H9 (cell line): ENCODE results near the gene ARMC5. TPM values are rescaled to one million over a fixed set of nuclear protein-coding genes. Genes with fewer than 3 reads are reported as not detected.

Experiments used
- DNase-seq: peaks from one replicate; pipeline ENCODE4 v3.0.0-alpha.2; 2017
- H2AFZ ChIP-seq: one replicate; pipeline ENCODE4 v1.6.1; 2013; ENCODE audit warnings: mild to moderate bottlenecking, low read length, control low read depth, moderate library complexity
- H2AK5ac ChIP-seq: 2 replicates; pipeline ENCODE4 v1.6.1; 2013; ENCODE audit warnings: low read length, control low read depth, mixed read lengths; ENCODE audit not compliant: insufficient read length
- H2BK120ac ChIP-seq: one replicate; pipeline ENCODE4 v1.6.1; 2013; ENCODE audit warnings: low read depth, mild to moderate bottlenecking, low read length, control low read depth, inconsistent platforms; ENCODE audit not compliant: poor library complexity, severe bottlenecking
- H2BK12ac ChIP-seq: 2 replicates; pipeline ENCODE4 v1.6.1; 2013; ENCODE audit warnings: low read length, control low read depth, mixed read lengths, low read depth; ENCODE audit not compliant: insufficient read length
- H2BK15ac ChIP-seq: 2 replicates; pipeline ENCODE4 v1.6.1; 2013; ENCODE audit warnings: low read depth, low read length, control low read depth
- H2BK20ac ChIP-seq: one replicate; pipeline ENCODE4 v1.6.1; 2013; ENCODE audit warnings: low read depth, mild to moderate bottlenecking, low read length, control low read depth, inconsistent platforms; ENCODE audit not compliant: poor library complexity, severe bottlenecking
- H2BK5ac ChIP-seq: 2 replicates; pipeline ENCODE4 v1.6.1; 2013; ENCODE audit warnings: low read length, control low read depth, mixed read lengths; ENCODE audit not compliant: insufficient read length
- H3K14ac ChIP-seq: 2 replicates; pipeline ENCODE4 v1.6.1; 2013; ENCODE audit warnings: low read length, control low read depth; ENCODE audit not compliant: insufficient read depth
- H3K18ac ChIP-seq: 2 replicates; pipeline ENCODE4 v1.6.1; 2013; ENCODE audit warnings: low read depth, mild to moderate bottlenecking, mixed read lengths, low read length, control low read depth; ENCODE audit not compliant: insufficient read length
- H3K23ac ChIP-seq: 2 replicates; pipeline ENCODE4 v1.6.1; 2013; ENCODE audit warnings: low read length, control low read depth, mixed read lengths, low read depth; ENCODE audit not compliant: insufficient read length
- H3K23me2 ChIP-seq: 2 replicates; pipeline ENCODE4 v1.6.1; 2013; ENCODE audit warnings: low read depth, mild to moderate bottlenecking, mixed read lengths, low read length, control low read depth; ENCODE audit not compliant: insufficient read length, poor library complexity, severe bottlenecking
- H3K27ac ChIP-seq: 2 replicates; pipeline ENCODE4 v1.5.1; 2013; ENCODE audit warnings: low read length, control low read depth, mixed read lengths, low read depth; ENCODE audit not compliant: insufficient read length
- H3K27me3 ChIP-seq: 2 replicates; pipeline ENCODE4 v1.6.1; 2013; ENCODE audit warnings: low read length, control low read depth, inconsistent platforms; ENCODE audit not compliant: insufficient read depth
- H3K4ac ChIP-seq: 2 replicates; pipeline ENCODE4 v1.6.1; 2013; ENCODE audit warnings: low read depth, mild to moderate bottlenecking, control low read depth, inconsistent platforms, low read length, moderate library complexity
- H3K4me1 ChIP-seq: 2 replicates; pipeline ENCODE4 v1.6.1; 2013; ENCODE audit warnings: low read length, control low read depth, inconsistent platforms; ENCODE audit not compliant: insufficient read depth
- H3K4me2 ChIP-seq: 2 replicates; pipeline ENCODE4 v1.6.1; 2013; ENCODE audit warnings: low read length, control low read depth, mixed read lengths; ENCODE audit not compliant: insufficient read length, insufficient read depth
- H3K56ac ChIP-seq: 2 replicates; pipeline ENCODE4 v1.6.1; 2013; ENCODE audit warnings: low read depth, mild to moderate bottlenecking, mixed read lengths, low read length, control low read depth; ENCODE audit not compliant: insufficient read length
- H3K79me1 ChIP-seq: 2 replicates; pipeline ENCODE4 v1.6.1; 2013; ENCODE audit warnings: low read depth, mild to moderate bottlenecking, moderate library complexity, low read length, control low read depth, inconsistent platforms; ENCODE audit not compliant: insufficient read depth, poor library complexity, severe bottlenecking
- H3K79me2 ChIP-seq: 2 replicates; pipeline ENCODE4 v1.6.1; 2013; ENCODE audit warnings: low read length, control low read depth, inconsistent platforms; ENCODE audit not compliant: insufficient read depth
- H3K9ac ChIP-seq: 2 replicates; pipeline ENCODE4 v1.6.1; 2013; ENCODE audit warnings: low read length, control low read depth, mixed read lengths; ENCODE audit not compliant: insufficient read length; ENCODE audit errors: extremely low read depth
- H3K9me3 ChIP-seq: one replicate; pipeline ENCODE4 v1.6.1; 2013; ENCODE audit warnings: low read depth, low read length, inconsistent platforms; ENCODE audit not compliant: control insufficient read depth
- H3T11ph ChIP-seq: one replicate; pipeline ENCODE4 v1.6.1; 2013; ENCODE audit warnings: mild to moderate bottlenecking, low read length, control low read depth, inconsistent platforms
- H4K20me1 ChIP-seq: one replicate; pipeline ENCODE4 v1.6.1; 2013; ENCODE audit not compliant: control insufficient read depth, insufficient read length, insufficient read depth
- H4K5ac ChIP-seq: 2 replicates; pipeline ENCODE4 v1.6.1; 2013; ENCODE audit warnings: low read depth, mild to moderate bottlenecking, mixed read lengths, low read length, control low read depth; ENCODE audit not compliant: insufficient read length
- H4K8ac ChIP-seq: replicated peaks from 2 replicates; pipeline ENCODE4 v1.6.1; 2013; ENCODE audit warnings: low read length, control low read depth, mixed read lengths, low read depth; ENCODE audit not compliant: insufficient read length
- H4K91ac ChIP-seq: 2 replicates; pipeline ENCODE4 v1.6.1; 2013; ENCODE audit warnings: low read depth, mild to moderate bottlenecking, moderate library complexity, mixed read lengths, low read length, control low read depth; ENCODE audit not compliant: insufficient read length
- H3K27ac Mint-ChIP-seq, 3 experiments: 2 replicates in 2 of 3; 3 replicates in 1 of 3; pipeline ENCODE4 v1.8.0; 2020 to 2021; ENCODE audit warnings: mixed read lengths in 3 of 3, mild to moderate bottlenecking in 1 of 3, moderate library complexity in 1 of 3
- H3K27me3 Mint-ChIP-seq: 2 replicates; pipeline ENCODE4 v1.8.0; 2021; ENCODE audit warnings: low read depth, mild to moderate bottlenecking, moderate library complexity, mixed read lengths
- H3K36me3 Mint-ChIP-seq, 3 experiments: 2 replicates in 2 of 3; 3 replicates in 1 of 3; pipeline ENCODE4 v1.8.0; 2020 to 2021; ENCODE audit warnings: low read depth in 3 of 3, mixed read lengths in 3 of 3; ENCODE audit not compliant: insufficient read depth in 1 of 3
- H3K4me1 Mint-ChIP-seq, 2 experiments: 2 replicates each; pipeline ENCODE4 v1.8.0; 2020; ENCODE audit warnings: mixed read lengths in 2 of 2
- H3K4me3 Mint-ChIP-seq, 2 experiments: 2 replicates in 1 of 2; 3 replicates in 1 of 2; pipeline ENCODE4 v1.8.0; 2020 to 2021; ENCODE audit warnings: mild to moderate bottlenecking in 2 of 2, mixed read lengths in 2 of 2, moderate library complexity in 1 of 2
- H3K9me3 Mint-ChIP-seq, 2 experiments: 2 replicates in 1 of 2; 3 replicates in 1 of 2; pipeline ENCODE4 v1.8.0; 2020; ENCODE audit warnings: mild to moderate bottlenecking in 2 of 2, mixed read lengths in 2 of 2, moderate library complexity in 1 of 2
- WGBS: extraction: QIAGEN DNeasy Blood & Tissue Kit; methylation state at CpG from one replicate; pipeline ENCODE4 v1.1.7; 2013; ENCODE audit warnings: missing lambda C conversion rate, low lambda C conversion rate, mixed read lengths; ENCODE audit not compliant: insufficient read length; ENCODE audit errors: extremely low coverage; 5-methylcytosine and 5-hydroxymethylcytosine counted together
- total RNA-seq: library from RNA; stranded (reverse); gene quantifications from 2 replicates; pipeline ENCODE4 v1.2.1, GENCODE V29; 2021
- TF ChIP-seq, protein P1 (sequence below): fragments of 200-600 bp; sonication (generic); conservative IDR thresholded peaks from 3 replicates; pipeline ENCODE4 v1.8.0; 2021; ENCODE audit warnings: antibody characterized with exemption, mild to moderate bottlenecking

ARMC5 gene
- total RNA-seq, 1 experiment from 2014 or later, result 18.7 TPM

DNA sequence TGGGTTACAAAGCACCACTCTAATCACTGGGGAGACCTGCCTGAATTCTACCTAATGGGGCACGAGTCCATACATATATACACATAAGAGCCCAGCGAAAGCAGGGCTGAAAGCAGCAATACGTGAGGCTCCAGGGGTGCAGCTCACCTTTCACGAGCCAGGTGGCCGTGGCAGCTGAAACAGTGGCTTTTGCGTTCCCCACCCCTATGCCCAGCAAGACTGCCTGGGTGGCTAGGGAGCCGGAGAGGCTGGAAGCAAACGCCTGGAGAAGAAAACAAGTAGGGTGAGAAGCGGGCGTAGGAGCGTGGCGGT lies 48.3 kb downstream of the ARMC5 start:
- DNase-seq, result no peak
- Mint-ChIP-seq H3K36me3 (peaks cover 2 to 5% (median 3%) of the 10 kb centered on the region in 3 experiments; a peak in 4 of 7 replicates), H3K27me3 (peaks cover 4% of the 10 kb centered on the region), H3K27ac (peak overlapping the region; percentile 58 to 94 (median 92); a peak in 4 of 7 replicates), H3K4me1 (peaks cover 16 to 22% of the 10 kb centered on the region in 2 experiments), H3K4me3 (peak overlapping the region; percentile 87 to 93), H3K9me3 (peaks cover 0 to 2% of the 10 kb centered on the region in 2 experiments; a peak in 2 of 5 replicates)
- no peak overlapping the region for H2BK15ac ChIP-seq
- no peaks in the 10 kb centered on the region for H3K9me3 ChIP-seq
- H3T11ph ChIP-seq, result no peak overlapping the region
- H2BK5ac ChIP-seq, result no peak overlapping the region
- H3K9ac ChIP-seq, result peak overlapping the region; percentile 61
- no peaks in the 10 kb centered on the region for H3K79me1 ChIP-seq
- no peak overlapping the region for H3K56ac ChIP-seq
- H2BK120ac ChIP-seq, result no peak overlapping the region
- H3K14ac ChIP-seq, result peak overlapping the region; percentile 89; the same call in 1 of the 2 replicates
- WGBS, result no CpG with 5 or more reads among the region's 12 CpGs
- H3K27me3 ChIP-seq, result no peaks in the 10 kb centered on the region
- no peak overlapping the region for H4K91ac ChIP-seq
- no peaks in the 10 kb centered on the region for H3K79me2 ChIP-seq
- H3K23ac ChIP-seq, result no peak overlapping the region
- no peak overlapping the region for H2BK20ac ChIP-seq
- TF ChIP-seq, protein P1, sequence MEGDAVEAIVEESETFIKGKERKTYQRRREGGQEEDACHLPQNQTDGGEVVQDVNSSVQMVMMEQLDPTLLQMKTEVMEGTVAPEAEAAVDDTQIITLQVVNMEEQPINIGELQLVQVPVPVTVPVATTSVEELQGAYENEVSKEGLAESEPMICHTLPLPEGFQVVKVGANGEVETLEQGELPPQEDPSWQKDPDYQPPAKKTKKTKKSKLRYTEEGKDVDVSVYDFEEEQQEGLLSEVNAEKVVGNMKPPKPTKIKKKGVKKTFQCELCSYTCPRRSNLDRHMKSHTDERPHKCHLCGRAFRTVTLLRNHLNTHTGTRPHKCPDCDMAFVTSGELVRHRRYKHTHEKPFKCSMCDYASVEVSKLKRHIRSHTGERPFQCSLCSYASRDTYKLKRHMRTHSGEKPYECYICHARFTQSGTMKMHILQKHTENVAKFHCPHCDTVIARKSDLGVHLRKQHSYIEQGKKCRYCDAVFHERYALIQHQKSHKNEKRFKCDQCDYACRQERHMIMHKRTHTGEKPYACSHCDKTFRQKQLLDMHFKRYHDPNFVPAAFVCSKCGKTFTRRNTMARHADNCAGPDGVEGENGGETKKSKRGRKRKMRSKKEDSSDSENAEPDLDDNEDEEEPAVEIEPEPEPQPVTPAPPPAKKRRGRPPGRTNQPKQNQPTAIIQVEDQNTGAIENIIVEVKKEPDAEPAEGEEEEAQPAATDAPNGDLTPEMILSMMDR, result no peak
- H2BK12ac ChIP-seq, result no peak overlapping the region
- no peak overlapping the region for H3K27ac ChIP-seq
- peak overlapping the region; percentile 94 for H3K4me2 ChIP-seq
- no peaks in the 10 kb centered on the region for H4K20me1 ChIP-seq
- peaks cover 6% of the 10 kb centered on the region for H3K23me2 ChIP-seq
- no peak overlapping the region for H2AK5ac ChIP-seq
- H2AFZ ChIP-seq, result no peak overlapping the region
- no peak overlapping the region for H3K4ac ChIP-seq
- H3K18ac ChIP-seq, result peak overlapping the region; percentile 28
- H3K4me1 ChIP-seq, result 0 out of 2 replicates have a peak, but pooled peaks cover 3% of the 10 kb centered on the region
- no peak overlapping the region for H4K5ac ChIP-seq
- H4K8ac ChIP-seq, result no peak overlapping the region
